Activated naive CD8-positive, alpha-beta T cell treated with anti-CD3 and anti-CD28 coated beads for 36 hours (primary cell): ENCODE results near the gene CLDN14. TPM values are rescaled to one million over a fixed set of nuclear protein-coding genes. Genes with fewer than 3 reads are reported as not detected.

Experiments used
- DNase-seq: peaks from one replicate; pipeline ENCODE4 v3.0.0; 2021
- H3K27ac Mint-ChIP-seq: one replicate; pipeline ENCODE4 v1.8.0; 2022; ENCODE audit warnings: mild to moderate bottlenecking, moderate library complexity, mixed read lengths
- H3K27me3 Mint-ChIP-seq: one replicate; pipeline ENCODE4 v1.8.0; 2022; ENCODE audit warnings: mild to moderate bottlenecking, mixed read lengths
- H3K36me3 Mint-ChIP-seq: one replicate; pipeline ENCODE4 v1.8.0; 2021; ENCODE audit warnings: mild to moderate bottlenecking, mixed read lengths
- H3K4me1 Mint-ChIP-seq: one replicate; pipeline ENCODE4 v1.8.0; 2021; ENCODE audit warnings: mixed read lengths
- H3K4me3 Mint-ChIP-seq: one replicate; pipeline ENCODE4 v1.8.0; 2022; ENCODE audit warnings: mild to moderate bottlenecking, moderate library complexity, mixed read lengths
- H3K9me3 Mint-ChIP-seq: one replicate; pipeline ENCODE4 v1.8.0; 2022; ENCODE audit warnings: mixed read lengths
- total RNA-seq, 2 experiments: library from RNA; stranded (reverse); gene quantifications; one replicate each; pipeline ENCODE4 v1.2.3, GENCODE V29; 2021

CLDN14 gene
- total RNA-seq, 2 experiments from 2014 or later: not detected

- Mint-ChIP-seq H3K4me3 (no peak overlapping the region), H3K27me3 (no peaks in the 10 kb centered on the region), H3K27ac (no peak overlapping the region), H3K36me3 (no peaks in the 10 kb centered on the region), H3K4me1 (peaks cover 2% of the 10 kb centered on the region), H3K9me3 (no peaks in the 10 kb centered on the region)
- DNase-seq: no peak
Observed at GRCh38 chr21:36446301-36446700, 33.6 kb downstream of the CLDN14 start.

- H3K36me3 Mint-ChIP-seq: no peaks in the 10 kb centered on the region
- DNase-seq: no peak
- no peak overlapping the region for H3K27ac Mint-ChIP-seq
- H3K4me1 Mint-ChIP-seq: peaks cover 6% of the 10 kb centered on the region
- no peak overlapping the region for H3K4me3 Mint-ChIP-seq
- H3K27me3 Mint-ChIP-seq: no peaks in the 10 kb centered on the region
- no peaks in the 10 kb centered on the region for H3K9me3 Mint-ChIP-seq
Observed at GRCh38 chr21:36441715-36442114, 38.2 kb downstream of the CLDN14 start.

- peaks cover 12% of the 10 kb centered on the region for H3K27me3 Mint-ChIP-seq
- no peaks in the 10 kb centered on the region for H3K36me3 Mint-ChIP-seq
- peaks cover 5% of the 10 kb centered on the region for H3K4me1 Mint-ChIP-seq
- no peaks in the 10 kb centered on the region for H3K9me3 Mint-ChIP-seq
- no peak for DNase-seq
- H3K4me3 Mint-ChIP-seq: no peak overlapping the region
- no peak overlapping the region for H3K27ac Mint-ChIP-seq
Observed at GRCh38 chr21:36437745-36438128, 42.2 kb downstream of the CLDN14 start.

- no peak overlapping the region for H3K4me3 Mint-ChIP-seq
- peaks cover 5% of the 10 kb centered on the region for H3K4me1 Mint-ChIP-seq
- no peaks in the 10 kb centered on the region for H3K9me3 Mint-ChIP-seq
- no peaks in the 10 kb centered on the region for H3K36me3 Mint-ChIP-seq
- peaks cover 19% of the 10 kb centered on the region for H3K27me3 Mint-ChIP-seq
- DNase-seq: no peak
- H3K27ac Mint-ChIP-seq: no peak overlapping the region
Observed at GRCh38 chr21:36436829-36437744, 42.8 kb downstream of the CLDN14 start.

GRCh38 chr21:36434144-36434543 lies 45.8 kb downstream of the CLDN14 start:
- H3K4me3 Mint-ChIP-seq: no peak overlapping the region
- H3K9me3 Mint-ChIP-seq: no peaks in the 10 kb centered on the region
- peaks cover 37% of the 10 kb centered on the region for H3K27me3 Mint-ChIP-seq
- H3K36me3 Mint-ChIP-seq: peaks cover 2% of the 10 kb centered on the region
- peaks cover 14% of the 10 kb centered on the region for H3K4me1 Mint-ChIP-seq
- no peak overlapping the region for H3K27ac Mint-ChIP-seq
- DNase-seq: no peak

GRCh38 chr21:36433059-36433709 lies 46.7 kb downstream of the CLDN14 start:
- Mint-ChIP-seq H3K9me3 (no peaks in the 10 kb centered on the region), H3K36me3 (peaks cover 2% of the 10 kb centered on the region), H3K27me3 (peaks cover 37% of the 10 kb centered on the region), H3K4me1 (peaks cover 18% of the 10 kb centered on the region), H3K4me3 (no peak overlapping the region), H3K27ac (no peak overlapping the region)
- DNase-seq: no peak

- Mint-ChIP-seq H3K4me1 (peaks cover 18% of the 10 kb centered on the region), H3K27ac (no peak overlapping the region), H3K36me3 (peaks cover 2% of the 10 kb centered on the region), H3K27me3 (peaks cover 37% of the 10 kb centered on the region), H3K4me3 (no peak overlapping the region), H3K9me3 (no peaks in the 10 kb centered on the region)
- no peak for DNase-seq
Observed at GRCh38 chr21:36431252-36431651, 48.7 kb downstream of the CLDN14 start.

GRCh38 chr21:36430841-36431240 lies 49.1 kb downstream of the CLDN14 start:
- Mint-ChIP-seq H3K9me3 (no peaks in the 10 kb centered on the region), H3K4me1 (peaks cover 18% of the 10 kb centered on the region), H3K4me3 (peak overlapping the region; percentile 78), H3K36me3 (peaks cover 2% of the 10 kb centered on the region), H3K27me3 (peaks cover 37% of the 10 kb centered on the region), H3K27ac (peak overlapping the region; percentile 58)
- no peak for DNase-seq

GRCh38 chr21:36429947-36430546 lies 49.9 kb downstream of the CLDN14 start:
- Mint-ChIP-seq H3K4me3 (peak overlapping the region; percentile 78), H3K4me1 (peaks cover 18% of the 10 kb centered on the region), H3K36me3 (peaks cover 2% of the 10 kb centered on the region), H3K27ac (peak overlapping the region; percentile 75), H3K27me3 (peaks cover 37% of the 10 kb centered on the region), H3K9me3 (no peaks in the 10 kb centered on the region)
- DNase-seq: peak; percentile 85

GRCh38 chr21:36428761-36429432 lies 51.0 kb downstream of the CLDN14 start:
- peak overlapping the region; percentile 75 for H3K27ac Mint-ChIP-seq
- H3K4me1 Mint-ChIP-seq: peaks cover 18% of the 10 kb centered on the region
- H3K9me3 Mint-ChIP-seq: no peaks in the 10 kb centered on the region
- peaks cover 31% of the 10 kb centered on the region for H3K27me3 Mint-ChIP-seq
- H3K36me3 Mint-ChIP-seq: peaks cover 2% of the 10 kb centered on the region
- peak overlapping the region; percentile 1 for H3K4me3 Mint-ChIP-seq
- DNase-seq: no peak

- peaks cover 3% of the 10 kb centered on the region for H3K36me3 Mint-ChIP-seq
- no peak overlapping the region for H3K4me3 Mint-ChIP-seq
Observed at GRCh38 chr21:36427502-36427901, 52.4 kb downstream of the CLDN14 start.

GRCh38 chr21:36425286-36425685 lies 54.6 kb downstream of the CLDN14 start:
- peaks cover 10% of the 10 kb centered on the region for H3K4me1 Mint-ChIP-seq
- no peak overlapping the region for H3K27ac Mint-ChIP-seq
- H3K36me3 Mint-ChIP-seq: peaks cover 3% of the 10 kb centered on the region
- H3K4me3 Mint-ChIP-seq: no peak overlapping the region
- H3K9me3 Mint-ChIP-seq: no peaks in the 10 kb centered on the region
- H3K27me3 Mint-ChIP-seq: peaks cover 3% of the 10 kb centered on the region
- DNase-seq: no peak

More at GRCh38 chr21:36427502-36427901, 52.4 kb downstream of the CLDN14 start:
- no peak overlapping the region for H3K27ac Mint-ChIP-seq
- no peaks in the 10 kb centered on the region for H3K9me3 Mint-ChIP-seq
- H3K4me1 Mint-ChIP-seq: peaks cover 18% of the 10 kb centered on the region
- DNase-seq: no peak
- peaks cover 23% of the 10 kb centered on the region for H3K27me3 Mint-ChIP-seq

- DNase-seq: no peak
- no peak overlapping the region for H3K27ac Mint-ChIP-seq
- no peak overlapping the region for H3K4me3 Mint-ChIP-seq
- H3K27me3 Mint-ChIP-seq: no peaks in the 10 kb centered on the region
- H3K4me1 Mint-ChIP-seq: peaks cover 5% of the 10 kb centered on the region
- H3K36me3 Mint-ChIP-seq: peaks cover 3% of the 10 kb centered on the region
- H3K9me3 Mint-ChIP-seq: no peaks in the 10 kb centered on the region
Observed at GRCh38 chr21:36424592-36424991, 55.3 kb downstream of the CLDN14 start.

- Mint-ChIP-seq H3K4me1 (peaks cover 4% of the 10 kb centered on the region), H3K27me3 (no peaks in the 10 kb centered on the region), H3K27ac (no peak overlapping the region), H3K4me3 (no peak overlapping the region), H3K36me3 (peaks cover 3% of the 10 kb centered on the region), H3K9me3 (no peaks in the 10 kb centered on the region)
- no peak for DNase-seq
Observed at GRCh38 chr21:36423771-36424433, 56.0 kb downstream of the CLDN14 start.
